Measurements from ENCODE around the gene MARCKSL1. TPM values are rescaled to one million over a fixed set of nuclear protein-coding genes. Genes with fewer than 3 reads are reported as not detected.

The MARCKSL1 gene
- total and polyA plus RNA-seq, 4 donors: 13.0 to 29.5 (median 18.4) TPM

- Histone ChIP-seq H3K27me3 (ENCODE audit: control insufficient read depth in 4 of 4, insufficient read depth in 4 of 4, low read length in 3 of 4) (no peaks in the 10 kb centered on the region), H3K4me3 (ENCODE audit: low read depth in 1 of 3, low read length in 3 of 3) (no peak overlapping the region), H3K27ac (ENCODE audit: low read depth in 1 of 2, low read length in 2 of 2) (no peak overlapping the region), H3K9me3 (ENCODE audit: control insufficient read depth in 4 of 4, low read length in 3 of 4) (no peaks in the 10 kb centered on the region), H3K9ac (ENCODE audit: low read depth in 1 of 2, low read length in 2 of 2) (no peak overlapping the region), H3K36me3 (ENCODE audit: control insufficient read depth in 4 of 4, insufficient read depth in 3 of 4, low read depth in 1 of 4, low read length in 3 of 4) (peaks cover 1 to 47% (median 27%) of the 10 kb centered on the region in 4 donors), H3K4me1 (ENCODE audit: control insufficient read depth in 4 of 4, insufficient read depth in 4 of 4, low read length in 3 of 4) (peaks cover 2 to 19% (median 8%) of the 10 kb centered on the region in 4 donors)
- no peak for TF ChIP-seq TAF1 (conservative IDR thresholded peaks at IDR 0.05)
- TF ChIP-seq CTCF (IDR thresholded peaks at IDR 0.05; ENCODE audit: low read depth, low read length, missing input control): no peak
- no peak for TF ChIP-seq RAD21 (IDR thresholded peaks at IDR 0.05)
- TF ChIP-seq YY1 (IDR thresholded peaks at IDR 0.05): no peak
- no peak for TF ChIP-seq FOXA1 (IDR thresholded peaks at IDR 0.05)
- WGBS: 78% methylated on average over 3 of the region's 3 CpGs
- no peak for DNase-seq (ENCODE audit: low spot score)
Observed at GRCh38 chr1:32333251-32333963, 2.6 kb downstream of the MARCKSL1 start.

GRCh38 chr1:32332290-32333079, 3.5 kb downstream of the MARCKSL1 start:
- no peaks in the 10 kb centered on the region for H3K9me3 ChIP-seq (ENCODE audit: control insufficient read depth in 4 of 4, low read length in 3 of 4)
- WGBS: 86% methylated on average over 3 of the region's 3 CpGs
- H3K36me3 ChIP-seq (ENCODE audit: control insufficient read depth in 4 of 4, insufficient read depth in 3 of 4, low read depth in 1 of 4, low read length in 3 of 4): peaks cover 1 to 55% (median 34%) of the 10 kb centered on the region in 4 donors
- peaks cover 2 to 19% (median 8%) of the 10 kb centered on the region in 4 donors for H3K4me1 ChIP-seq (ENCODE audit: control insufficient read depth in 4 of 4, insufficient read depth in 4 of 4, low read length in 3 of 4)
- H3K9ac ChIP-seq (ENCODE audit: low read depth in 1 of 2, low read length in 2 of 2): no peak overlapping the region
- H3K27me3 ChIP-seq (ENCODE audit: control insufficient read depth in 4 of 4, insufficient read depth in 4 of 4, low read length in 3 of 4): no peaks in the 10 kb centered on the region
- no peak overlapping the region for H3K4me3 ChIP-seq (ENCODE audit: low read depth in 1 of 3, low read length in 3 of 3)
- H3K27ac ChIP-seq (ENCODE audit: low read depth in 1 of 2, low read length in 2 of 2): no peak overlapping the region
- DNase-seq (ENCODE audit: low spot score): no peak
- TF ChIP-seq CTCF (IDR thresholded peaks at IDR 0.05; ENCODE audit: low read depth, low read length, missing input control) (no peak), JUND (IDR thresholded peaks at IDR 0.05) (no peak)

DNA sequence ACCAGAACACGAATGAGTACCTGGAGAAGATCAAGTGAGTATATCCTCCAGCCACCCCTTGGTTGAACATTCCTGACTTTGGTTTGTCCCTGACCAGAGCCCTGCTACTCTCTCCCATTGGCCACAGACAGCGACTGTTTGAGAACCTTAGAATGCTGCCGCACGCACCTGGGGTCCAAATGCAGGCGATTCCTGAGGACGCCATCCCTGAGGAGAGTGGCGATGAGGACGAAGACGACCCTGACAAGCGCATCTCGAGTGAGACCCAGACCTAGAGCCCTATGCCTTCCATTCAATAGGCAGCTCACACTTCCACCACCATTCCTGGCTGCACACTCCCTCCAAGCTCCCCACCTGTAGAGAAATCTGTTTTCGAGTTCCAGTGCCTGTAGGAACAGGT, 4.5 kb downstream of the MARCKSL1 start:
- 92% methylated on average over 12 of the region's 12 CpGs for WGBS
- H3K36me3 ChIP-seq (ENCODE audit: control insufficient read depth in 4 of 4, insufficient read depth in 3 of 4, low read depth in 1 of 4, low read length in 3 of 4): peaks cover 4 to 63% (median 42%) of the 10 kb centered on the region in 4 donors
- no peak overlapping the region for H3K4me3 ChIP-seq (ENCODE audit: low read depth in 1 of 3, low read length in 3 of 3)
- no peak overlapping the region for H3K9ac ChIP-seq (ENCODE audit: low read depth in 1 of 2, low read length in 2 of 2)
- peaks cover 2 to 14% (median 7%) of the 10 kb centered on the region in 4 donors for H3K4me1 ChIP-seq (ENCODE audit: control insufficient read depth in 4 of 4, insufficient read depth in 4 of 4, low read length in 3 of 4)
- no peaks in the 10 kb centered on the region for H3K27me3 ChIP-seq (ENCODE audit: control insufficient read depth in 4 of 4, insufficient read depth in 4 of 4, low read length in 3 of 4)
- DNase-seq (ENCODE audit: low spot score): no peak
- H3K9me3 ChIP-seq (ENCODE audit: control insufficient read depth in 4 of 4, low read length in 3 of 4): no peaks in the 10 kb centered on the region
- no peak overlapping the region for H3K27ac ChIP-seq (ENCODE audit: low read depth in 1 of 2, low read length in 2 of 2)
- TF ChIP-seq MAX (IDR thresholded peaks at IDR 0.05): no peak
- TF ChIP-seq NR2F2 (IDR thresholded peaks at IDR 0.05): no peak
- TF ChIP-seq RAD21 (IDR thresholded peaks at IDR 0.05): no peak
- TF ChIP-seq FOXA1 (IDR thresholded peaks at IDR 0.05): no peak
- no peak for TF ChIP-seq ATF3 (IDR thresholded peaks at IDR 0.05)
- no peak for TF ChIP-seq YY1 (IDR thresholded peaks at IDR 0.05)
- no peak for TF ChIP-seq RXRA (IDR thresholded peaks at IDR 0.05)
- TF ChIP-seq, protein P1, sequence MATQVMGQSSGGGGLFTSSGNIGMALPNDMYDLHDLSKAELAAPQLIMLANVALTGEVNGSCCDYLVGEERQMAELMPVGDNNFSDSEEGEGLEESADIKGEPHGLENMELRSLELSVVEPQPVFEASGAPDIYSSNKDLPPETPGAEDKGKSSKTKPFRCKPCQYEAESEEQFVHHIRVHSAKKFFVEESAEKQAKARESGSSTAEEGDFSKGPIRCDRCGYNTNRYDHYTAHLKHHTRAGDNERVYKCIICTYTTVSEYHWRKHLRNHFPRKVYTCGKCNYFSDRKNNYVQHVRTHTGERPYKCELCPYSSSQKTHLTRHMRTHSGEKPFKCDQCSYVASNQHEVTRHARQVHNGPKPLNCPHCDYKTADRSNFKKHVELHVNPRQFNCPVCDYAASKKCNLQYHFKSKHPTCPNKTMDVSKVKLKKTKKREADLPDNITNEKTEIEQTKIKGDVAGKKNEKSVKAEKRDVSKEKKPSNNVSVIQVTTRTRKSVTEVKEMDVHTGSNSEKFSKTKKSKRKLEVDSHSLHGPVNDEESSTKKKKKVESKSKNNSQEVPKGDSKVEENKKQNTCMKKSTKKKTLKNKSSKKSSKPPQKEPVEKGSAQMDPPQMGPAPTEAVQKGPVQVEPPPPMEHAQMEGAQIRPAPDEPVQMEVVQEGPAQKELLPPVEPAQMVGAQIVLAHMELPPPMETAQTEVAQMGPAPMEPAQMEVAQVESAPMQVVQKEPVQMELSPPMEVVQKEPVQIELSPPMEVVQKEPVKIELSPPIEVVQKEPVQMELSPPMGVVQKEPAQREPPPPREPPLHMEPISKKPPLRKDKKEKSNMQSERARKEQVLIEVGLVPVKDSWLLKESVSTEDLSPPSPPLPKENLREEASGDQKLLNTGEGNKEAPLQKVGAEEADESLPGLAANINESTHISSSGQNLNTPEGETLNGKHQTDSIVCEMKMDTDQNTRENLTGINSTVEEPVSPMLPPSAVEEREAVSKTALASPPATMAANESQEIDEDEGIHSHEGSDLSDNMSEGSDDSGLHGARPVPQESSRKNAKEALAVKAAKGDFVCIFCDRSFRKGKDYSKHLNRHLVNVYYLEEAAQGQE (IDR thresholded peaks at IDR 0.05): no peak
- no peak for TF ChIP-seq CTCF (IDR thresholded peaks at IDR 0.05; ENCODE audit: low read depth, low read length, missing input control)
- TF ChIP-seq SP1 (IDR thresholded peaks at IDR 0.05): no peak
- TF ChIP-seq HNF4A (conservative IDR thresholded peaks at IDR 0.05): no peak
- no peak for TF ChIP-seq JUND (IDR thresholded peaks at IDR 0.05)

All from liver (tissue), 9 donors.